ENCODE data around the gene GPSM3.
A peak's percentile ranks its signal among the peaks of the same experiment; 100 is the strongest.

Gene GPSM3

GRCh38 chr6:32167761-32168262 lies 24.6 kb downstream of the GPSM3 start:
- no peak for TF ChIP-seq CTCF (IDR thresholded peaks at IDR 0.05)
- no peak for TF ChIP-seq ZFX (IDR thresholded peaks at IDR 0.05; ENCODE audit: borderline replicate concordance)
- peak overlapping the region; percentile 35 for H3K27ac ChIP-seq

GRCh38 chr6:32167154-32167760 lies 25.2 kb downstream of the GPSM3 start:
- no peak for TF ChIP-seq CTCF (IDR thresholded peaks at IDR 0.05)
- TF ChIP-seq ZFX (IDR thresholded peaks at IDR 0.05; ENCODE audit: borderline replicate concordance): no peak
- peak overlapping the region; percentile 35 for H3K27ac ChIP-seq

GRCh38 chr6:32166411-32167061 lies 25.9 kb downstream of the GPSM3 start:
- peak overlapping the region; percentile 35; the same call in 1 of the 2 replicates for H3K27ac ChIP-seq
- TF ChIP-seq CTCF (IDR thresholded peaks at IDR 0.05) (peak; percentile 22; the same call in 1 of the 2 replicates), ZFX (IDR thresholded peaks at IDR 0.05; ENCODE audit: borderline replicate concordance) (no peak)

GRCh38 chr6:32164295-32164694 lies 28.1 kb downstream of the GPSM3 start, which contains the start of gene EGFL8:
EGFL8 (plus strand) TSS chr6:32164595; CDS start chr6:32166166, 1,571 bp downstream.
- H3K27ac ChIP-seq: no peak within 1 kb of the TSS
- TF ChIP-seq CTCF (IDR thresholded peaks at IDR 0.05): no peak
- no peak for TF ChIP-seq ZFX (IDR thresholded peaks at IDR 0.05; ENCODE audit: borderline replicate concordance)

GRCh38 chr6:32163559-32164258 lies 28.7 kb downstream of the GPSM3 start:
- TF ChIP-seq ZFX (IDR thresholded peaks at IDR 0.05; ENCODE audit: borderline replicate concordance) (no peak), CTCF (IDR thresholded peaks at IDR 0.05) (no peak)
- no peak overlapping the region for H3K27ac ChIP-seq

- TF ChIP-seq CTCF (IDR thresholded peaks at IDR 0.05) (no peak), ZFX (IDR thresholded peaks at IDR 0.05; ENCODE audit: borderline replicate concordance) (no peak)
- H3K27ac ChIP-seq: no peak overlapping the region
Measured at GRCh38 chr6:32158052-32158451, 34.4 kb downstream of the GPSM3 start.
